ENCODE data around the gene LRRC7.
A peak's percentile ranks its signal among the peaks of the same experiment; 100 is the strongest.
"Not testable (repeated sequence)": the region's sequence is repeated elsewhere in the genome, so short reads cannot be mapped to it uniquely, and the experiment has no call there.

The LRRC7 gene

GRCh38 chr1:69878338-69878737, 310.6 kb downstream of the LRRC7 start:
- no peak for TF ChIP-seq CTCF (conservative IDR thresholded peaks at IDR 0.05; ENCODE audit: low read depth, low read length)
- no peak overlapping the region for H3K4me3 ChIP-seq (ENCODE audit: low read length)
- no peak for DNase-seq (ENCODE audit: low read depth)

GRCh38 chr1:69888016-69888415, 320.3 kb downstream of the LRRC7 start:
- H3K4me3 ChIP-seq (ENCODE audit: low read length); DNase-seq (ENCODE audit: low read depth): not testable (repeated sequence)

- DNase-seq (ENCODE audit: low read depth) = no peak
- TF ChIP-seq CTCF (conservative IDR thresholded peaks at IDR 0.05; ENCODE audit: low read depth, low read length) = no peak
These were observed 320.9 kb downstream of the LRRC7 start for GRCh38 chr1:69888657-69889056.

GRCh38 chr1:69898403-69898947, 330.8 kb downstream of the LRRC7 start:
- no peak for DNase-seq (ENCODE audit: low read depth)
- H3K4me3 ChIP-seq (ENCODE audit: low read length) = no peak overlapping the region
- TF ChIP-seq CTCF (conservative IDR thresholded peaks at IDR 0.05; ENCODE audit: low read depth, low read length) = no peak

More at GRCh38 chr1:69888657-69889056, 320.9 kb downstream of the LRRC7 start:
- no peak overlapping the region for H3K4me3 ChIP-seq (ENCODE audit: low read length)

- no peak overlapping the region for H3K4me3 ChIP-seq (ENCODE audit: low read length)
- no peak for DNase-seq (ENCODE audit: low read depth)
- no peak for TF ChIP-seq CTCF (conservative IDR thresholded peaks at IDR 0.05; ENCODE audit: low read depth, low read length)
These were observed 343.6 kb downstream of the LRRC7 start for GRCh38 chr1:69911301-69911801.

GRCh38 chr1:69913977-69914376, 346.3 kb downstream of the LRRC7 start:
- H3K4me3 ChIP-seq (ENCODE audit: low read length) = no peak overlapping the region
- TF ChIP-seq CTCF (conservative IDR thresholded peaks at IDR 0.05; ENCODE audit: low read depth, low read length) = no peak
- DNase-seq (ENCODE audit: low read depth) = peak; percentile 69

GRCh38 chr1:69914976-69915765, 347.4 kb downstream of the LRRC7 start:
- no peak for TF ChIP-seq CTCF (conservative IDR thresholded peaks at IDR 0.05; ENCODE audit: low read depth, low read length)
- H3K4me3 ChIP-seq (ENCODE audit: low read length) = no peak overlapping the region

More at GRCh38 chr1:69914976-69915765, 347.4 kb downstream of the LRRC7 start:
- DNase-seq (ENCODE audit: low read depth) = no peak
